ENCODE results near the gene LLGL2.
A peak's percentile ranks its signal among the peaks of the same experiment; 100 is the strongest.
"Not testable (repeated sequence)": the region's sequence is repeated elsewhere in the genome, so short reads cannot be mapped to it uniquely, and the experiment has no call there.

The LLGL2 gene

GRCh38 chr17:75509528-75510258, 15.8 kb upstream of the LLGL2 start:
- DNase-seq = no peak

DNA sequence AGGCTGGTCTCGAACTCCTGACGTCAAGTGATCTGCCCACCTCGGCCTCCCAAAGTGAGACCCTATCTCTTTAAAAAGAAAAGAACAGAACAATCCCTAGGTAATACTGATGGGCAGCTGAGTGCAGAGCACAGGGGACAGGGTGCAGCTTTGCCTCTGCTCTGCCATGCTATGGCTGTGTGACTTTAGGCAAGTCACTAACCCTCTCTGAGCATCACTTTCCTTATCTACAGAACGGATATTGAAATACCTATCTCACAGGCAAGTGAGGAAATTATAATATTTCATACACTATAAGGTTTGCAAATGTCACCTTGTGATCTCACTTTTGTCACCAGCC, 14.3 kb upstream of the LLGL2 start:
- no peak for DNase-seq

DNA sequence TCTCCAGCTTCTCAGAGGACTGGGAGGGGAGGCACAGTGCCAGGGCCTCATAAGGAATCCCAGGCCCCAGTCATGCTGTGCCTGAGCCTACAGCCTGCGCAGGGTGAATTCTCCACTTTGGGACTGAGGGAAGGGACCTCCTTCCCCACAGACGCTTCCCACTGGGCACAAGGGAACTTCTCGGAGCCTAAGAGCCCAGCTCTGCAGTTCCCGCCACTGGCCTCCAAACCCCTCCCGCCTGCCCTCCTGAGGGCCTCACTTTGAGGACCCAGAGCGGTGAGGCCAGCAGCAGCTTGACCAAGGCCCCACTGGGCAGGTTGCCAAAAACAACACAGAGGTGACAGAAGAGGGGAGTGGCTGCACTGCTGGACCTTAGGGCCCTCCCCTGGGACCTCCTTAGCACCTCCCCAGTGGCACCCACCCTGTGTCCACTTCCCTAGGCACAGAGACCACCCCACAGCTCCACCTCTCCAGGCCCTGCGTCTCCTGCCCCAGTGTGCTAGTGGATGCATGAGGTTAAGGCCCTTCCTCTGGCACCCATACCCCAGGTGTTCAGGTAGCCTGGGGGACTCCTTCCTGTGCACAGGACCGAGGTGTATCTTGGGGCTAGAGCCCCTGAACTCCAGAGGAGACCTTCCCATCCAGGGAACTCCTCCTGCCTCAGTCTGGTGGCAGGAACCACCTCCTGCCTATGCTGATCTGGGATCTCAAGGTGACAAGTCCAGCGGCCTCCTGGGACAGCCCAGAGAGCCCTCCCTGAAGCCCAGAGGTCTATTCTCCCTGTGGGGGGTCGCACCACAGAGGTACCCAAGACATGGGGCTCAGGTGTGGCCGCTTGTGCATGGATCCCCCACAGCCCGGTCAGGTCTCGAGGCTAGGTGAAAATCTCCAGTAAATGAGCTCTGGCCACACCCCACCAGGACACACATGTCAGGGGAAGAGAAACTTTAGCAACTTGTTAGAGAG, 13.6 kb upstream of the LLGL2 start:
- no peak for DNase-seq

DNA sequence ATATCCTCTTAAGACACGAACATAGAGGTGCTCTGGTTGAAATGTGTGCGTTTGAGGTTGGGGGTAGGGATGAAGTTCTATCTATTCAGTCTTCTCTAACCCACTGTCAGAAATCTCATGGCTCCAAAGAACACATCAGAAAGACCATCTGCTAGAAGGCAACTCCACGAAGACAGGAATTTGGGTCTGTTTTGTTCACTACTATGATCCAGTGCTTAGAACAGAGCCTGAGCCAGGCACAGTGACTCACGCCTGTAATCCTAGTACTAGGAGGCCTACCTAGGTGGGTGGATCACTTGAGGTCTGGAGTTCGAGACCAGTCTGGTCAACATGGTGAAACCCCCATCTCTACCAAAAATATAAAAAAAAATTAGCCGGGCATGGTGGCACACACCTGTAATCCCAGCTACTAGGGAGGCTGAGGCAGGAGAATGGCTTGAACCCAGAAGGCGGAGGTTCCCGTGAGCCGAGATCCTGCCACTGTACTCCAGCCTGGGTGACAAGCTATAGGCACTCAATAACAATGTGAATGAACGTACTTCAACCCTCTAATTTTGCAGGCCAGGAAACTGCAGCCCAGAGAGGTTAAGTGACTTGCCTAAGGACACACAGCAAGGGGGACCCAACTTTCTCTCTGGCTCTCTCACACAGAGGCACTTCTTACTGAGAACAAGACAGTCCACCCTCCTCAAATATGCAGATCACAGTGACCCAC, 12.4 kb upstream of the LLGL2 start:
- DNase-seq = no peak

DNA sequence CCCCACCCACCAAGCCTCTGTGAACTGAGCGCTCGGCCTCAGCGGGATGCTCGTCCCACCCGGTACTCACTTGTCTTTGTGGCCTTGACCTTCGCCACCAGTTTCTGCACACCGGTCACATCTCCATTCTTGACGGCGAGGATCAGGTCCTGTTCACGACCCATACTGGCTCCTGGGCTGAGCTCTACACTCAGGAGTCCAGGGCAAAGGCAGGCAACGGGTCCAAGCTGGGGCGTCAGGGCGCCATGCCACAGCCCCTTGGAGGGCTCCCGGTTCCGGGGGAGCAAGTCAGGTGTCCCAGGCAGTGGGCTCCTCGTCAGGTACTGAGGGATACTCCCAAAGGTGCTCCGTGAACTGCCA, 11.9 kb upstream of the LLGL2 start:
- DNase-seq = no peak

- DNase-seq = no peak
Observed at GRCh38 chr17:75514299-75514918, 11.1 kb upstream of the LLGL2 start.

GRCh38 chr17:75514919-75515495, 10.5 kb upstream of the LLGL2 start:
- DNase-seq = no peak

GRCh38 chr17:75515496-75516254, 9.8 kb upstream of the LLGL2 start, which contains the start of gene CASKIN2:
TSS of gene CASKIN2 (minus strand) at chr17:75515537. CDS start at chr17:75513804, 1,733 bp downstream.
- peak; percentile 92 for DNase-seq

DNA sequence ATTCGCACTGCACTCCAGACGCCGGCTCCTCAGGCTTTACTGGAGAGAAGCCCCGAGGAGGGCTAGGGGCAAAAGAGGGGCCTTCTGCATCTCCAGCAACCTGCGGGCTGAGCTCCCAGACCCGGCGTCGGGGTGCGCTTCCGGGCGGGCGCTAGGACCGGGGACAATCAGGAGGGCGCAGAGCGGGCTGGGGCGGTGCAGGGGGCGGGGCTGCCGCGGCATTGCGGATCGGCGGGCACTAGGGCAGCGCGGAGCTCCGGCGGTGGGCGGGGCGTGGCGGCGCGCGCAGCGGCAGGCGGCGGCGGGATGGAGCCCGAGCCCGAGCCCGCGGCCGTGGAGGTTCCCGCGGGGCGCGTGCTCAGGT, 9.3 kb upstream of the LLGL2 start, which contains the start of gene TSEN54:
Gene TSEN54, plus strand, starts transcription at position 274 of the 364 bp plus-strand sequence. Its CDS starts 33 bp downstream, at position 307.
- DNase-seq = peak; percentile 73

- DNase-seq = no peak
Observed at GRCh38 chr17:75516619-75517296, 8.7 kb upstream of the LLGL2 start.

GRCh38 chr17:75517297-75517865, 8.1 kb upstream of the LLGL2 start:
- no peak for DNase-seq

GRCh38 chr17:75518201-75518600, 7.3 kb upstream of the LLGL2 start:
- no peak for DNase-seq

- no peak for DNase-seq
Observed at GRCh38 chr17:75518983-75519537, 6.4 kb upstream of the LLGL2 start.

GRCh38 chr17:75520413-75520812, 5.1 kb upstream of the LLGL2 start:
- not testable (repeated sequence) for DNase-seq

- DNase-seq = no peak
Observed at GRCh38 chr17:75521290-75521689, 4.2 kb upstream of the LLGL2 start.

GRCh38 chr17:75521951-75522727, 3.4 kb upstream of the LLGL2 start:
- DNase-seq = no peak

- no peak for DNase-seq
Observed at GRCh38 chr17:75523647-75524046, 1.9 kb upstream of the LLGL2 start.

- DNase-seq = no peak
Observed at GRCh38 chr17:75524269-75524969, 1.1 kb upstream of the LLGL2 start.

Measured in NCI-H2107 (cell line).